Heart left ventricle (tissue), 13 donors: ENCODE results near the gene SSX2IP.

Source experiments
- CTCF ChIP-seq, 12 donors: fragments of 200-600 bp; sonication (generic) in 4 of 12; IDR thresholded peaks; one replicate each; pipeline versions ENCODE4 v1.5.0 to v1.8.0; 2018 to 2022; ENCODE audit warnings: antibody characterized with exemption in 12 of 12, mild to moderate bottlenecking in 5 of 12
- POLR2A ChIP-seq, 2 donors: fragments of 450-650 bp; IDR thresholded peaks; one replicate each; pipeline ENCODE4 v1.6.1; 2017; ENCODE audit warnings: antibody characterized with exemption in 2 of 2, mild to moderate bottlenecking in 2 of 2, moderate library complexity in 2 of 2
- donor health status: ischemic (EF 13 %, LVEDD 7.1; RV severe dilation, severe dysfunction).
- donor health status: DM: no; HTN: yes; CAD: no.
- donor health status: DM: no; HTN: no; CAD: no.
- donor health status: ischemic (EF 25% LVEDD 6.9; RV normal size, moderate dysfunction).
- donor health status: ischemic (EF 25% LVEDD 5.7; RV mildly dilated, moderate dysfunction).
- donor health status: ischemic (EF 35%, LVEDD 5.7; RV mildly dilated, moderate dysfunction).
- donor health status: nonischemic (EF 11% LVEDD 7.7; RV severe dilation, severe dysfunction).
- donor health status: DM: yes; HTN: yes; CAD: no.
- donor health status: PGD.
- donor health status: ischemic (EF 29% LVEDD 5.4; RV normal size, mild dysfunction).
- donor health status: nonischemic (EF 23%, LVEDD 6.1; RV moderate dilation, normal function).

- TF ChIP-seq POLR2A (IDR thresholded peaks at IDR 0.05) = no peak
- no peak for TF ChIP-seq CTCF (IDR thresholded peaks at IDR 0.05)
Observed at GRCh38 chr1:84674021-84674420, 16.2 kb downstream of the SSX2IP start.
